Activated CD4-positive, alpha-beta T cell treated with anti-CD3 and anti-CD28 coated beads, Interleukin-2, amount 50 U/mL, for 16 hours (primary cell): Measurements from ENCODE around the gene COX20.

Source experiments
- DNase-seq: peaks from one replicate; pipeline ENCODE4 v3.0.0-alpha.2; 2020

COX20 gene

GRCh38 chr1:244854166-244854565 lies 18.7 kb downstream of the COX20 start:
- no peak for DNase-seq

DNA sequence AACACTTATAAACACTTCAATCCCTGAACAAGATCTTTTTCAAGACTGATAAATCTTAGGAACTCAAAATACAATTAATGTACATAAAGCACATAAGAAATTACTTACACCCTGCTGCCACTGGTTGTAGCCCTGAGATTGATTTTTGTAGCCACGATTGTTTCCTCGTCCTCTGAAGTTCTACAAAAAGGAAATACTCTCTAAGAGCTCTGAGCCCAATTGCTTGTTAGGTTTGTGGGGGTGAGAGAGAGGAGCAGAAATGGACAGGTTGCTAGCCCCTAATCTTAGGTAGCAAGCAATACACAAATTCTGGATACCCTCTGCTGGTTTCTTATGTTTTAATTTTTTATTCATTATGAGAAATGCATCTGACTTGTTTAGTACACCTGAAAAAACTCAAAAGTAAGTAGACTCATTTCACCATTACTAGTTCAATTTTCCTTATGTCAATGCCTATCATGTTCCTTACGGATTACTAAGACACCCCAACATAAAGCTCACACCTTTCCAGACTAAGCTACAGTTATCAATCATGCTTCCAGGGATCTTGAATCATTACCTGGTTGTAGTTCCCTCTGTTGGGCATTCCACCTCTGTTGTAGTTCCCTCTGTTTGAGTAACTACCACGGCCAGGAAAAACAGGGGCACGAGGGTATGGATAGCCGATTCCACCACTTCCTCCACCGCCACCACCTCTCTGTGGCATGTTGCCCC lies 19.6 kb downstream of the COX20 start:
- no peak for DNase-seq

DNA sequence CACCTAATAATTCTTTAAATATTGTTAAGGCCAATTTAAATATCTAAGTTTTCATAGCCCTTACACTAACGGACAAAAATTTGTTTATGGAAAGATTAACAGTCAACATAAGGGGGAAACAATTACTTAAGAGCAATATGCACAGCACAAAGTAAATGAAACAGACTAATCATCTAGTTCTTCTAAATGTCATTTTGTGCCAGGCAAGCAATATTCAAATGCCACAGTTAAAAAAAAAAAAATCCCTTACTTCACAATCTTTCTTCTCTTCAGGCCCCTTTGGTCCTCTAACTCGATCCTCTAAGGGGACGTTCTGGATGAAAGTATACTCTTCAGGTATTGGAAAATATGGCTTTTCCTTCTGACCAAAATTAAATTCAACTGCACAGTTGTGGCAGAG lies 22.3 kb downstream of the COX20 start:
- no peak for DNase-seq

DNA sequence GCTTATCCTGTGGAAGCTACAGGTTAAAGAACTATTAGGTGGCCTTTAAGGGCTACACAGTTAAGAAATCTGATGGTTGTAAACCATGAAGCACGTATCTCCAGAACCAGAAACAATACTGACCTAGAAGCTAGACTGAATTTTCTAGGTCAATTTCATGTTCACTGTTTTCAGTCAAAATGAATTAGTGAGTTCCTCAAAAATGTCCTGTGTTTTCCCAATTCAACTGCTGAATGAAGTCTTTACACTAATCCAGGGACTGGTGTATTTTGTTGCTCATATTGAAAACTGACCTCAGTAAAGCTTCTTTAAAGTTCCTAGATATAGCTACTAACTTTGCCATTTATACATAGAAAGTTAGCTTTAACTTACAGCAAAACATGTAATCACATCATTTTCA lies 22.9 kb downstream of the COX20 start:
- DNase-seq, result no peak

DNA sequence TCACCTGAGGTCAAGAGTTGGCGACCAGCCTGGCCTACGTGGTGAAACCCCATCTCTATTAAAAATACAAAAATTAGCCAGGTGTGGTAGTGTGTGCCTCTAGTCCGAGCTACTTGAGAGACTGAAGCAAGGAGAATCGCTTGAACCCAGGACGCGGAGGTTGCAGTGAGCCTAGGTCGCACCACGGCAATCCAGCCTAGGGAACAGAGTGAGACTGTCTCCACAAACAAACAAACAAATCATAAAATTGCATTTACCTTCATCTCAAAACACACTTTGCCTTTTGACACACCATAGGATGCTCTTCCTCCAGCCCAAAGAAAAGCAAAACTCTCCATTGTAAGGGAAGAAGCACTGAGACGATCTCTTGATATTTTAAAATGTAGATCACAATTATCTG lies 24.6 kb downstream of the COX20 start:
- DNase-seq, result no peak

- no peak for DNase-seq
Measured at GRCh38 chr1:244860914-244861610, 25.6 kb downstream of the COX20 start.

GRCh38 chr1:244861683-244862082 lies 26.2 kb downstream of the COX20 start:
- DNase-seq, result no peak

- no peak for DNase-seq
Measured at GRCh38 chr1:244862354-244862698, 26.9 kb downstream of the COX20 start.

- peak; percentile 95 for DNase-seq
Measured at GRCh38 chr1:244862699-244863490, 27.4 kb downstream of the COX20 start.

- no peak for DNase-seq
Measured at GRCh38 chr1:244863491-244864252, 28.2 kb downstream of the COX20 start.

DNA sequence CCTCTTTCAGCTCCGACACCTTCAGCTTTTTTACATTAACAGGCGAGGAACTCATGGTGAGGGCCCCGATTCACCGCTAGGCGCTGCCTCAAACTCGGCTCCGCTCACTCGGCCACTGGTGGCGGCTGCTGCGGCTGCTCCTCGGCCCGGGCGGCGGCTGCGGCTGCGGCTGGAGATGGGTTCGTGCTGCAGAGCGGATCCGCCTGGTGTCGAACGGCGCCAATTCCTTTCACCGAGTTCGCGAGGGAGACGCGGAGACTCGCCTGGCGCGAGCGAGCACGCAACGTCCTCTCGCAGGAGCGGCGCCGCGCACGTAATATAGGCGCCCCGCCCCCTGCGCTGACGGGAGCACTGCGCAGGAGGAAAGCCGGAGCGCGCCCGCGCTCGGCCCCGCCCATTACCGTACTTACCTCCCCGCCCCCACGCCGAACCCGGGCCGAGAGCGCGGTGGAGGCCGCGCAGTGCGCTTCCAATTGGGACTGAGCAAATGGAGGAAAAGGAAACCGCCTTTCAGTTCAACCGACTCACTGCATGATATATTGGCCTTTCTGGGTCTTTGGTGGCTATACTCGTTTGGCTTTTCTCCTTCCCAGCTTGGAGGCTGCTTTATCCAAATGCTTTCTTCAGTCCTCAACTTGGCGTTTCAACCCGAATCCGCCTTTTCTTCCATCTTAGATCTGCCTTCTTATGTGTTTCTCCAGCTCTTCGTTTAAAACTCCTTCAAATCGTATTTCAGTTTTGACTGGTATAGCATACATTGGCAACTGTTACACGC lies 29.0 kb downstream of the COX20 start, which contains the start of gene HNRNPU:
HNRNPU (minus strand) TSS at position 291 of the 775 bp plus-strand sequence; CDS start at position 55, 236 bp downstream.
- DNase-seq, result peak; percentile 96

GRCh38 chr1:244865028-244865371 lies 29.5 kb downstream of the COX20 start:
- DNase-seq, result peak; percentile 30

DNA sequence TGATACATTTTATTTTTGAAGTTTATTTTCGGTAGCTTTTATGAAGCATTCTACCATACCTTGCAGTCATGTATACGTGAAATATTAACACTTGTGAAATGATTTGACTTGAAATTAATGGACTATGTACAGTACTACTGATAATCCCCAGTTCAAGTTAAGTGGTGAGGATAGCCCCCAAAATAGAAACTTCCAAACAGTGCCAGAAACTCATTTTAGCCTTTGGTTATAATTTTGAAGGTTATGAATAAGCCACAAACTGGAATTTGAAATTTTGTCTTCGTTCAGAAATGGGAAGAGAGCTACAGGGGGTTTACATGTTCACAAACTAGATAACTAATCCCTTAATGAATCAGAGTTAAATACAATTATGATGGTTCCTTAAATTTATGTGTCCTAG lies 30.4 kb downstream of the COX20 start:
- DNase-seq, result no peak

GRCh38 chr1:244866355-244866754 lies 30.9 kb downstream of the COX20 start:
- no peak for DNase-seq

GRCh38 chr1:244868484-244869363 lies 33.3 kb downstream of the COX20 start:
- DNase-seq, result no peak

DNA sequence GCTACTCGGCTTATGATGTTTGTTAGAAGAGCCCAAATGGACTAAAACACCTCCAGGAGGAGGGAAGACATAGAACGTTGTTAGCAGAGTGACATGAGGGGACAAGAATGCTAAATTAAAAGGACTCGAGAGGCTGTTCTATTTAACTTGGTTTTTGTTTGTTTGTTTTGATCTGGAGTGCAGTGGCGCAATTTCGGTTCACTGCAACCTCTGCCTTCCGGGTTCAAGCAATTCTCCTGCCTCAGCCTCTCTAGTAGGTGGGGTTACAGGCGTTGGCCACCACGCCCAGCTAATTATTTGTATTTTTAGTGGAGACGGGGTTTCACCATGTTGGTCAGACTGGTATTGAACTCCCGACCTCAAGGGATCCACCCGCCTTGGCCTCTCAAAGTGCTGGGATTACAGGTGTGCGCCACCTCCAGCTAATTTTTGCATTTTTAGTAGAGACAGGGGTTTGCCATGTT lies 33.9 kb downstream of the COX20 start:
- DNase-seq, result no peak

GRCh38 chr1:244869950-244870349 lies 34.5 kb downstream of the COX20 start:
- no peak for DNase-seq

DNA sequence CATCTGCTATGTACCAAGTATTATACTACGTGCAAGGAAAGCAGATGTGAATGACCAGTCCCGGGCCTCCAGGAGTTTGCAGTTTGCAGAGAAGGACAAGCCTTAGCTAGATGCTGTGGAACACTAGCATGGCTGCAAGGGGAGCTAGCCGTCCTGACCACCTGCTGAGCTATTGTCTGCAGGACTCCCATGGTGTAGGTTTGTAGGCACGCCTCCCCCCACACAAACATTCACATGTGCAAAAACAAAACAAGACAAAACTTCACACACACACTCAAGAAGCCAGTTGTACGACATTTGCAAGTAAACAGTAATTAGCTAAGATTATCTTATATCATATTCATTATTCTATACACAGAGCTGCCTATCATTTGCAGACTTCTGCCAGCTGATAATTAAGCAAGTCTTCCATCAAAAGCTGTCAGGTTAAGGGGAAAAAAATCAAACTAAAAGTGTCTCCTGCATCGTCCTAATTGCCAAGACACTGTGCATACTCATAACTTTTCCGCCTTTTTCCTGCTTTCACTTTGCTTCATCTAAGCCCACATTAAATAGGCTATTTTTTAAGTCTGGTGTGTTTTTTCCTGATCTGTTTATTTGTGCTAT lies 39.6 kb downstream of the COX20 start:
- DNase-seq, result no peak

GRCh38 chr1:244876228-244876910 lies 40.9 kb downstream of the COX20 start:
- DNase-seq, result no peak

DNA sequence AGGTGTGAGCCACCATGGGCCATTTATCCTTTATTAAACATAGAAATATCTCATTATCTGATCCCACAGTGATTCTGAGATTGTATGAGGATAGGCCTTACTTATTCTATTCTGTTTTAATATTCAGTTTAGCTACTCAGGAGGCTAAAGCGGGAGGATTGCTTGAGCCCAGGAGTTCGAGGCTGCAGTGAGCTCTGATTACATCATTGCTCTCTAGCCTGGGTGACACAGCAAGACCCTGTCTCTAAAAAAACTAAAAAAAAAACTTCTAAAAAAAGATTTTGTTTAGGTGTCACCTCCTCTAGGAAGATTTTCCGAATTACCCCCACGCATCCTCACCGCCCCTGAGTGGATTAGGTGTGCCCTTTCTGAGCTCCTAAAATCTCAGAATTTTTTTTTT lies 43.2 kb downstream of the COX20 start:
- no peak for DNase-seq
